Prostate gland (tissue), 2 donors: Measurements from ENCODE around the gene NRCAM.

Experiments used
- POLR2A ChIP-seq: fragments of 450-650 bp; IDR thresholded peaks from one replicate; pipeline ENCODE4 v1.6.1; 2016; ENCODE audit warnings: antibody characterized with exemption, mild to moderate bottlenecking
- POLR2AphosphoS5 ChIP-seq: sonication (generic); formaldehyde crosslinking; IDR thresholded peaks from one replicate; pipeline ENCODE4 v1.6.1; 2017; ENCODE audit warnings: antibody characterized with exemption
- TF ChIP-seq, protein P1 (sequence below), 4 experiments: fragments of 200-600 bp in 2 of 4; fragments of 450-650 bp in 2 of 4; sonication (generic) in 2 of 4; IDR thresholded peaks; 1 replicate in 3 of 4; 2 replicates in 1 of 4; pipeline ENCODE4 v1.5.1; 2016 to 2019; ENCODE audit warnings: antibody characterized with exemption in 4 of 4, mild to moderate bottlenecking in 2 of 4, moderate library complexity in 2 of 4

DNA sequence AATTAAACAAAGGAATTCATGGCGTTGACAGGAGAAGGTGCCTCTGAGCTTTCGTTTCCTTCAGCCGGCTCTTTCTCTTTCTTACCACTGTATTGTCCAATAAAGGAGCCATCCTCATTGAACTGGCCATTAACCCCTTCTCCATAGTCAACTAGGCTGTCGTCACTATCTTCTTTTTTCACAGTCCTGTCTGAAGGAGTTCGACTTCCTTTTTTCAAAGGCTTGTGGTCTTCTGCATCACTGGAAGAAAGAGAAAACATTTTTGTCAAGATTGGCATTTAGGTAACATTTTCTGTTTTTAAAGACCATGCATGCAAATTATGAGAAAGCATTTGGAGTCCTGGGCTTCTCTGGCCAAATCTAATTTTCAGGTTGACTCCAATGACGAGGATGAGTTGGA is 306.3 kb downstream of the NRCAM start:
- no peak for TF ChIP-seq POLR2A
- TF ChIP-seq, protein P1, sequence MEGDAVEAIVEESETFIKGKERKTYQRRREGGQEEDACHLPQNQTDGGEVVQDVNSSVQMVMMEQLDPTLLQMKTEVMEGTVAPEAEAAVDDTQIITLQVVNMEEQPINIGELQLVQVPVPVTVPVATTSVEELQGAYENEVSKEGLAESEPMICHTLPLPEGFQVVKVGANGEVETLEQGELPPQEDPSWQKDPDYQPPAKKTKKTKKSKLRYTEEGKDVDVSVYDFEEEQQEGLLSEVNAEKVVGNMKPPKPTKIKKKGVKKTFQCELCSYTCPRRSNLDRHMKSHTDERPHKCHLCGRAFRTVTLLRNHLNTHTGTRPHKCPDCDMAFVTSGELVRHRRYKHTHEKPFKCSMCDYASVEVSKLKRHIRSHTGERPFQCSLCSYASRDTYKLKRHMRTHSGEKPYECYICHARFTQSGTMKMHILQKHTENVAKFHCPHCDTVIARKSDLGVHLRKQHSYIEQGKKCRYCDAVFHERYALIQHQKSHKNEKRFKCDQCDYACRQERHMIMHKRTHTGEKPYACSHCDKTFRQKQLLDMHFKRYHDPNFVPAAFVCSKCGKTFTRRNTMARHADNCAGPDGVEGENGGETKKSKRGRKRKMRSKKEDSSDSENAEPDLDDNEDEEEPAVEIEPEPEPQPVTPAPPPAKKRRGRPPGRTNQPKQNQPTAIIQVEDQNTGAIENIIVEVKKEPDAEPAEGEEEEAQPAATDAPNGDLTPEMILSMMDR (IDR thresholded peaks at IDR 0.05), result no peak
- TF ChIP-seq POLR2AphosphoS5, result no peak
